ENCODE results near the gene BCS1L. TPM values are rescaled to one million over a fixed set of nuclear protein-coding genes. Genes with fewer than 3 reads are reported as not detected.

Gene BCS1L
- total and polyA plus RNA-seq, 2 of the 8 experiments (the other 6 are each of a cell fraction or from before 2014, with no cell fraction given): 23.7 to 37.1 TPM

DNA sequence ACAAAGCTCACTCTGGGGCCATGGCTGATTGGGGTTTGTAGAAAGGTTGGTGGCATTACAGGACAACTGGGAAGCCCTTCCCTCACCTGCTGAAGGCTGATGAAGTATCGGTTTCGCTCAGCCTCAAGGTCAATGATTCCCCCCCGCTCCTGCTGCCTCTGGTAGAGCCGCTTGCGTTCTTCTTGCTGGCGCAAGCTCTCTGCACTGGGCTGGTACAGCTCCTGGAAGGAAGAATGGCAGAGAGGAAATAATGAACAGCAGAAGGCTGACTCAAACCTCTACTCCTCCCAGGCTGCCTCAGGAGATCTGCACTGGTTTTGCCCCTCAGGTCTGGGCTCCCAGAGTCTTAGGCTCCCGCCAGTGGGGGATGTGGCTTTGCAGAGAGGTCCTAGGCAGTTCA is 5.2 kb downstream of the BCS1L start (continued):
- no peak for TF ChIP-seq CTBP2 (IDR thresholded peaks at IDR 0.05; ENCODE audit: borderline replicate concordance, insufficient read depth, insufficient read length, low read length)
- TF ChIP-seq BCL11A (IDR thresholded peaks at IDR 0.05; ENCODE audit: low read depth in 2 of 2, low read length in 2 of 2): no peak
